Adipocyte (in vitro differentiated cells): ENCODE data around the gene COX7A2L.

ENCODE experiments used
- DNase-seq: peaks from one replicate; pipeline ENCODE4 v3.0.0-alpha.2; 2015; ENCODE audit warnings: low read depth
- H3K27me3 ChIP-seq: replicated peaks from 2 replicates; pipeline ENCODE4 v1.7.0; 2013; ENCODE audit warnings: mild to moderate bottlenecking, low read length, moderate library complexity; ENCODE audit not compliant: control insufficient read depth, insufficient read depth
- H3K36me3 ChIP-seq: 2 replicates; pipeline ENCODE4 v1.7.0; 2013; ENCODE audit warnings: low read length, mild to moderate bottlenecking, moderate library complexity; ENCODE audit not compliant: control insufficient read depth, insufficient read depth, severe bottlenecking
- H3K4me1 ChIP-seq: 2 replicates; pipeline ENCODE4 v1.7.0; 2013; ENCODE audit warnings: mild to moderate bottlenecking, low read length, moderate library complexity; ENCODE audit not compliant: control insufficient read depth, insufficient read depth
- H3K4me3 ChIP-seq: 2 replicates; pipeline ENCODE4 v1.7.0; 2013; ENCODE audit warnings: mild to moderate bottlenecking, low read length, moderate library complexity
- H3K9ac ChIP-seq: 2 replicates; pipeline ENCODE4 v1.7.0; 2013; ENCODE audit warnings: mild to moderate bottlenecking, low read length, moderate library complexity
- H3K9me3 ChIP-seq: 2 replicates; pipeline ENCODE4 v1.7.0; 2013; ENCODE audit warnings: mild to moderate bottlenecking, low read length, moderate library complexity; ENCODE audit not compliant: control insufficient read depth

Gene COX7A2L

GRCh38 chr2:42327125-42327524 is 33.9 kb downstream of the COX7A2L start:
- Histone ChIP-seq H3K9me3 (no peaks in the 10 kb centered on the region), H3K4me3 (no peak overlapping the region), H3K9ac (no peak overlapping the region), H3K4me1 (peaks cover 27% of the 10 kb centered on the region), H3K36me3 (peaks cover 32% of the 10 kb centered on the region), H3K27me3 (no peaks in the 10 kb centered on the region)
- no peak for DNase-seq

- H3K4me1 ChIP-seq = peaks cover 12% of the 10 kb centered on the region
- peaks cover 34% of the 10 kb centered on the region for H3K36me3 ChIP-seq
- no peaks in the 10 kb centered on the region for H3K27me3 ChIP-seq
- no peaks in the 10 kb centered on the region for H3K9me3 ChIP-seq
- no peak overlapping the region for H3K4me3 ChIP-seq
- no peak for DNase-seq
- H3K9ac ChIP-seq = no peak overlapping the region
Measured at GRCh38 chr2:42325609-42326008, 35.4 kb downstream of the COX7A2L start.

- DNase-seq = no peak
- Histone ChIP-seq H3K4me3 (no peak overlapping the region), H3K9ac (no peak overlapping the region), H3K27me3 (no peaks in the 10 kb centered on the region), H3K36me3 (peaks cover 33% of the 10 kb centered on the region), H3K9me3 (no peaks in the 10 kb centered on the region), H3K4me1 (peaks cover 5% of the 10 kb centered on the region)
Measured at GRCh38 chr2:42324949-42325348, 36.1 kb downstream of the COX7A2L start.

DNA sequence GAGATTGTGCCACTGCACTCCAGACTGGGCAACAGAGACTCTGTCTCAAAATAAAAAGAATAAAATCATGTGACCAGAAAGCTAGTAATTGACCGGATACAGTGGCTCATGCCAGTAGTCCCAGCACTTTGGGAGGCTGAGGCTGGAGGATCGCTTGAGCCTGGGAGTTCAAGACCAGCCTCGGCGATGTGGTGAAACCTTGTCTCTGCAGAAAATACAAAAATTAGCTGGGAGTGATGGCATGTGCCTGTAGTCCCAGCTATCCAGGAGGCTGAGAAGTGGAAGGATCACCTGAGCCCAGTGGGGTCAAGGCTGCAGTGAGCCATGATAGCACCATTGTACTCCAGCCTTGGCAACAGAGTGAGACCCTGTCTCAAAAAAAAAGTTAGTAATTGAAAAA is 36.8 kb downstream of the COX7A2L start:
- Histone ChIP-seq H3K4me1 (peaks cover 4% of the 10 kb centered on the region), H3K27me3 (no peaks in the 10 kb centered on the region), H3K9me3 (no peaks in the 10 kb centered on the region), H3K36me3 (peaks cover 25% of the 10 kb centered on the region), H3K4me3 (no peak overlapping the region), H3K9ac (no peak overlapping the region)
- DNase-seq = no peak

- H3K4me1 ChIP-seq = peaks cover 4% of the 10 kb centered on the region
- no peaks in the 10 kb centered on the region for H3K27me3 ChIP-seq
- DNase-seq = no peak
- no peak overlapping the region for H3K9ac ChIP-seq
- peaks cover 27% of the 10 kb centered on the region for H3K36me3 ChIP-seq
- no peak overlapping the region for H3K4me3 ChIP-seq
- H3K9me3 ChIP-seq = no peaks in the 10 kb centered on the region
Measured at GRCh38 chr2:42321452-42322064, 39.5 kb downstream of the COX7A2L start.

- no peak for DNase-seq
Measured at GRCh38 chr2:42319265-42319664, 41.8 kb downstream of the COX7A2L start.

GRCh38 chr2:42317945-42318344 is 43.1 kb downstream of the COX7A2L start:
- DNase-seq = no peak
- H3K9me3 ChIP-seq = no peaks in the 10 kb centered on the region
- H3K27me3 ChIP-seq = no peaks in the 10 kb centered on the region
- no peak overlapping the region for H3K4me3 ChIP-seq
- H3K36me3 ChIP-seq = peaks cover 21% of the 10 kb centered on the region
- H3K9ac ChIP-seq = no peak overlapping the region
- peaks cover 13% of the 10 kb centered on the region for H3K4me1 ChIP-seq

More at GRCh38 chr2:42319265-42319664, 41.8 kb downstream of the COX7A2L start:
- Histone ChIP-seq H3K4me3 (no peak overlapping the region), H3K4me1 (peaks cover 13% of the 10 kb centered on the region), H3K9me3 (no peaks in the 10 kb centered on the region), H3K36me3 (peaks cover 21% of the 10 kb centered on the region), H3K9ac (no peak overlapping the region), H3K27me3 (no peaks in the 10 kb centered on the region)

DNA sequence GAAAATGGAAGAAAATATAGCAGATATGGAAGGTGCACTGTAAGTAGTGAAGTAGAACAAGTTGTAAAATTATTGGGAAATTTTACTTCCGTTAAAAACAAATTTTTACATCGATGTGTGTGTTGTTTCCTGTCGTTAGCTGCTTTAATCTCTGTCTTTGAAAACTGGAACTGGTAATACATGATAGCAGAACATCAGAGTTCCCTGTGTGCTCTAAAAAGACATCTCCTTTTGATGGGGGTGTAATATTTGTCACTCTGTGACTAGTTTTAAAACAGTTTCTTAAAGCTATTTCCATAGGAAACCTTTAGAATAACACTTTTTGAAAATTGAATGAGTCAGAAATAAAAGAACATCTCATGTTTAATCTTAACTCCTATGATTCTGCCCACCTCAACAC is 43.5 kb downstream of the COX7A2L start:
- Histone ChIP-seq H3K9ac (no peak overlapping the region), H3K27me3 (no peaks in the 10 kb centered on the region), H3K4me3 (no peak overlapping the region), H3K36me3 (peaks cover 21% of the 10 kb centered on the region), H3K4me1 (peaks cover 13% of the 10 kb centered on the region), H3K9me3 (no peaks in the 10 kb centered on the region)
- DNase-seq = no peak

DNA sequence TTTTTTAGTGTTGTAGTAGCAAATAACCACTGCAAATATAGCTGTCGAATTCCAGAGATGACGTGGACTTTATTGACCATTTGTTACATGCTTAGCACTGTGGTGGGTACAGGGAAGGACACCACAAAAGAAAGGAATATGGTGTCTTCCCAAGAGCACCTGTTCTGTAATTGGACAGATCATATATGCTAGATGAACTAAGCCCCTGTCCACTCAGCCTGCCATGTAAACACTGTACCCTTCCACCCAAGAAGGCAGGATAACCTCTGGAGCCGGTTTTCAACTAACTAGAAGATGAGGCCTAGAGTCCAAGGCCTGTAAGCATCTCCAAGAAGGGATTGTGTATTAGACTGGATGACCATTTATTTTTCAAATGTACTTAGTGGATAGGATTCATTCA is 44.1 kb downstream of the COX7A2L start:
- no peaks in the 10 kb centered on the region for H3K9me3 ChIP-seq
- DNase-seq = no peak
- H3K36me3 ChIP-seq = peaks cover 21% of the 10 kb centered on the region
- no peak overlapping the region for H3K9ac ChIP-seq
- H3K27me3 ChIP-seq = no peaks in the 10 kb centered on the region
- H3K4me1 ChIP-seq = peaks cover 13% of the 10 kb centered on the region
- no peak overlapping the region for H3K4me3 ChIP-seq

DNA sequence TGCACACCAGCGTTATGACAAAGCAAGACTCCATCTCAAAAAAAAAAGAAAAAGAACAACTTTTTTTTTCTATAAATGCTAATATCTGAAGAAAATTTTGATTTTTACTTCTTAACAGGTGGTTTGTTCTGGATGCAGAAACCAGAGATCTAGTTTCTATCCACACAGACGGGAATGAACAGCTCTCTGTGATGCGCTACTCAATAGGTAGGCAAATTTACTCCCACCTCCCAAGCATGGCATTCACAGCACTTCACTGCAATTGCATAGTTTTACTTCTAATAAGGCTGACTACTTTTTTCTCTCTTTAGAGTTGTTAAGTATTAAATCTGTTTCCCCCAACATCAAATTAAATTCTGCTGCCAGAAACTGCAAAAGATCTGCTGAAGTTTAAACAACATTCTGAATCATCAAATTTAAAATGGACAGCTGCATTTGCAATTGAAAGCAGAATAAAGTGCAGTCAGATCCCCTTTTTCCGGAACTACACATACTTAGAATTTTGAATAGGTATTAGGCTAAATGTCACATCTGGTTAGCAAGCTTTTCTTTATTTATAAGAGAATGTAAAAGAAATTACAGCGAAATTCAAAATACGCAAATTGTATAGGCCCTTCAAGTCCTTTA is 45.1 kb downstream of the COX7A2L start:
- DNase-seq = no peak
- no peak overlapping the region for H3K9ac ChIP-seq
- H3K36me3 ChIP-seq = peaks cover 18% of the 10 kb centered on the region
- no peak overlapping the region for H3K4me3 ChIP-seq
- H3K9me3 ChIP-seq = no peaks in the 10 kb centered on the region
- H3K27me3 ChIP-seq = no peaks in the 10 kb centered on the region
- peaks cover 13% of the 10 kb centered on the region for H3K4me1 ChIP-seq

- Histone ChIP-seq H3K9ac (no peak overlapping the region), H3K27me3 (no peaks in the 10 kb centered on the region), H3K36me3 (peaks cover 19% of the 10 kb centered on the region), H3K4me1 (peaks cover 13% of the 10 kb centered on the region), H3K4me3 (no peak overlapping the region), H3K9me3 (no peaks in the 10 kb centered on the region)
- DNase-seq = peak; percentile 90
Measured at GRCh38 chr2:42314892-42315468, 46.0 kb downstream of the COX7A2L start.
